GM18873 (cell line): ENCODE data around the gene RGL3.
"Not testable (repeated sequence)": the region's sequence is repeated elsewhere in the genome, so short reads cannot be mapped to it uniquely, and the experiment has no call there.

Source experiments
- ATAC-seq: cut with Tn5 transposase; IDR thresholded peaks from one replicate; pipeline ENCODE4 v1.9.1; 2021; ENCODE audit warnings: mild to moderate bottlenecking, moderate library complexity, moderate number of reproducible peaks; ENCODE audit not compliant: unreplicated experiment, low FRiP score

RGL3 gene

DNA sequence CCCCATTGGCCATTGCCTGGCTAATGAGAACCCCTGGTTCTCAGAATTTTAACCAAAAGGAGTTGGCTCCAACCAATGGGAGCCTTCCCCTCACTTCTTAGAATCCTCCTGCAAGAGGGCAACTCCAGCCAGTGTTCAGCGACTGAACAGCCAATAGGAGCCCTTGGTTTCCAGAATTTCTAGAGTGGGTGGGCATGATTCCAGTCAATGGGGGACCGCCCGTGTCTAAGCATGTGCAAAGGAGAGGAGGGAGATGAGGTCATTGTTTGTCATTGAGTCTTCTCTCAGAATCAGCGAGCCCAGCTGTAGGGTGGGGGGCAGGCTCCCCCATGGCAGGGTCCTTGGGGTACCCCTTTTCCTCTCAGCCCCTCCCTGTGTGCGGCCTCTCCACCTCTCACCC lies 54.2 kb downstream of the RGL3 start:
- ATAC-seq, result no peak

DNA sequence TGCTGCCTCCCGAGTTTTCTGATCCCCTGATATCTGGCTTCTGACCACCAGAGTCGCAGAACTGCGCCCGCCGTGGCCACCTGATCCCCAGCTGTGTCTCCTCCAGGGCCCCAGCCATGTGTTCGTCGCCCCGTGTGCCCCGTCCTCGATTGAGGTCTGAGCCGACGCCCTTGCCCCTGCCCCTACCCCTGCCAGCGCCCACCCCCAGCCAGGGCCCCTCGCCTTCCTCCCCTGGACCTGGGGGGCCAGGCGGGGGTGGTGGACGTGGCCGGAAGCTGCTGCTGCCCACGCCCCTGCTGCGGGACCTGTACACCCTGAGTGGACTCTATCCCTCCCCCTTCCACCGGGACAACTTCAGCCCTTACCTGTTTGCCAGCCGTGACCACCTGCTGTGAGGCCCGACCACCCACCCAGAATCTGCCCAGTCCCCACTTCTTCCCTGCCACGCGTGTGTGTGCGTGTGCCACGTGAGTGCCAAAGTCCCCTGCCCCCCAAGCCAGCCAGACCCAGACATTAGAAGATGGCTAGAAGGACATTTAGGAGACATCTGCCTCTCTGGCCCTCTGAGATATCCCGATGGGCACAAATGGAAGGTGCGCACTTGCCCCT lies 54.7 kb downstream of the RGL3 start:
- ATAC-seq, result no peak

DNA sequence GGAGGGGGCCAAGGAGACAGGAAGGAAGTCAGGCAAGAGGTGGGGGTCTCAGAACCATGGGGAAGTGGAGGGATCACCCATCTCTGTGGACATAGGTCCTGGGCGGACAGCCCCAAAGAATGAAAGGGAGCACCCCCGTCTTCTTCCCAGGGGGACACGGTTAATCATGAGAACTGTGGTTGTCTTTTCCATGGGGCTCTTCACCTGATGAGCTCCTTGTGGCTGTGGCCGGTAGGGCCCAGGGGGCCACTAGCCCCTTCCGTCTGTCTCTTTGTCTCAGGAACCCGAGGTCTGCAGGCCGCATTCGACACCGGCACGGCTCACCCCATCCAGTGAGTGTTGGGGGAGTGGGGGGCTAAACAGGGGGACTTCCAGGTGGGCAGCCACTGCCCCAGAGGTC lies 55.2 kb downstream of the RGL3 start:
- no peak for ATAC-seq

DNA sequence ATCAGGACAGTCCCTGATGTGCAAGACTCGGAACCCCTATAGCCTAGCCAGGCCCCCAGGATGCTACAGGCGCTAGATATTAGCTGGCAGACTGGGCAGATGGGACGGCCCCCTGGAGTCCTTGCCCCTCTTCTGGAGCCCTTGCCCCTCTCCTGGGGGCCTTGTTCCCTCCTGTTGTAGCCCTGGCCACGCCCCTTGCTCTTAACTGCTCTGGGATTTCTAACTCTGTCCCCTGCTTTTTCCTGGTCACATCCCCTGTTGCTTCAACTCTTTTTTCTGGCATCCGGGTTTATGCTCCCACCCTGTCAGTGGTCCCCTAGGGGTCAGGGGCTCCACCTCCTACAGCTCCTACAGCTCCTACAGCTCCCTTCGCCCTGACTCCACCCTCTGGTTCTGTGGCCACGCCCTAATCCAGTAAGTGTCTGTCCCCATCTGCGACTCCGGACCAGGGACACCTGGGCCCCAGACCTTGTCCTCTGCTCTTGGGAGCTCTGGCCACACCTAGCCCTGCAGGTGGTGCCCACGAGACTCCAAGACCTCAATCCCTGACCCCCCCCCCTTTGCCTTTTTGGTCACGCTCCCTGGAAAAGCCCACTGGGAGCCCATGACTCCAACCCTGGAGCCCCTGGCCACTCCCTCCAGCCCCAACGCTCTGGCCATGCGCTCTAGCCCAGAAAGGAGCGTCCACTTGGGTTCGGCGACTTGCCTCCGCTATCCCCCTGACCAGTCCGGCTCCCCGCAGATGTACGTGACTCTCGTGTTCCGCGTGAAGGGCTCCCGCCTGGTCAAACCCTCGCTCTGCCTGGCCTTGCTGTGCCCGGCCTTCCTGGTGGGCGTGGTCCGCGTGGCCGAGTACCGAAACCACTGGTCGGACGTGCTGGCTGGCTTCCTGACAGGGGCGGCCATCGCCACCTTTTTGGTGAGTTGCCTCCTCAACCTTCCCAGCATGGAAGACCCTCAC lies 57.1 kb downstream of the RGL3 start:
- ATAC-seq, result no peak

DNA sequence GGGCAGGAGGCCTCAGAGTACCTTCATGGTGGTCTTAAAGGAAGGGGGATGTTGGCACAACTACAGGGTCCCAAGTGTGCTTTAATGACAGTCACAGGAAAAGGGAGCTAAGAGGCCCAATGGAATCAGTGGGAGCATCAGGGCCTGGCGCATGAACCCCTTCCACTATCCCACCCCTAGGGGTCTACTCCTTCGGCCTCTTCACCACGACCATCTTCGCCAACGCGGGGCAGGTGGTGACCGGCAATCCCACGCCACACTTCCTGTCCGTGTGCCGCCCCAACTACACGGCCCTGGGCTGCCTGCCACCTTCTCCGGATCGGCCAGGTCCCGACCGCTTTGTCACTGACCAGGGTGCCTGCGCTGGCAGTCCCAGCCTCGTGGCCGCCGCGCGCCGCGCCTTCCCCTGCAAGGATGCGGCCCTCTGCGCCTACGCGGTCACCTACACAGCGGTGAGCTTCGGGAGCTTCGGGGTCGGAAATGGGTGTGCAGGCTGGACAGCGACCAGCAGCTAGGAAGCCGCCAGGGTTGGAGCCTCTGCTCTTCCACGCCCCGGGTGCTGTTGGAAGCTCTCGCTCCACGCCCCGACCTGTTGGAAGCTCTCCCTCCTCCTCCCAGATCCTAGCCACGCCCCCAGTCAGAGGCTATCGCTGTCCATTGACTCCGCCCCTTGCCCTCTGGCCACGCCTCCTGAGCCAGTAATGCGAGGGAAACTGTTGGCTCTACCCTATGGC lies 57.9 kb downstream of the RGL3 start:
- ATAC-seq, result no peak

DNA sequence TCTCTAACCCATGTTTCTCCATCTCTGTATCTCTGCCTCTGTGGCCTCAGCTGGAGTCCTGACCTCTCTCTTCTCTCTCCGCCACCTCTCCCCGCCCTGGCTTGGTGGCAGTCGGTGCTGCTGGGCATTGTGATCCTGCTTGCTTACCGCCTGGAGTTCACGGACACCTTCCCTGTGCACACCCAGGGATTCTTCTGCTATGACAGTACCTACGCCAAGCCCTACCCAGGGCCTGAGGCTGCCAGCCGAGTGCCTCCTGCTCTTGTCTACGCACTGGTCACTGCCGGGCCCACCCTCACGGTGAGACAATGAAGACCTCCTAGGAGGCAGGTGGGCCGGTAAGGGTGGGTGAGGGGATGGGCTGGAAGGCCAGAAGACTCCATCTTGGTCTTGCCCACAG lies 59.7 kb downstream of the RGL3 start:
- no peak for ATAC-seq

DNA sequence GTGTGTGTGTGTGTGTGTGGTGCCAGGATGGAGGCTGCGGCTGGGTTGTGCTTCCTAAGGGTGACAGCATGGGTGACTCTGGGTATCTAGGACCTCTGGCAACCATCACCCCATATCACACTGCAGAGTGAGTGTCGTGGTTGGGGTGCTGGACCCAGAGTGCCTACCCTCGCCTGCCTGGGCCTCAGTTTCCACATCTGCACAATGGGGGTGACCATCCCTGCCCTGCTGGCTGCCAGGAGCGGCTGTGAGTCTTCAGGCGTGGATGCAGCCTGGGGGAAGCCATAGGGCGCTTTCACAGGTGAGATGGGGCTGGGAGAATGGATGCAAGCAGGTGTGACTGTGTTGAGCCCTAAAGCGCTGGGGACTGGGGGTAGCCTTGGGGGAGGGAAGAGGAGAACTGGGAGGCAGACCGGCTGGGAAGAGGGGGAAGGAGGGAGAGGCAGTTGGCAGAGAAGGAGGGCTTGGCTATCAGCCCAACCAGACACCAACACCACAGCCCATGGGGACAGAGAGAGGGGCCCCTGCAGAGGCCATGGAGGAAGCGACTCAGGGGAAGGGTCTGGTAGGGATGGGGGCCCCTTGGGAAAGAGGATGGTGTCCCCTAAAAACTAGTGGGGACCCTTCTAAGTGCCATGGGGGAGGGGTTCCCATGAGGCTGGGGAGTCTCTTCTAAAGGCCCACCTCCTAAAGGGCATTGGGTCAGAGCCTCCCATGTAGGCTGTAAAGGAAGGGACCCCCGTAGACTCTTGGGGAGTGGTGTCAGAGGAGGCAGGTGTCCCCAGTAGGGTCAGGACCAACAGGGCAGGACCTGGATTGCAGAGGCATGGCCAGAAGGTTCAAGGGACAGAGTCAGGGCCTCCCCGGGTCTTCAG lies 62.2 kb downstream of the RGL3 start:
- no peak for ATAC-seq

DNA sequence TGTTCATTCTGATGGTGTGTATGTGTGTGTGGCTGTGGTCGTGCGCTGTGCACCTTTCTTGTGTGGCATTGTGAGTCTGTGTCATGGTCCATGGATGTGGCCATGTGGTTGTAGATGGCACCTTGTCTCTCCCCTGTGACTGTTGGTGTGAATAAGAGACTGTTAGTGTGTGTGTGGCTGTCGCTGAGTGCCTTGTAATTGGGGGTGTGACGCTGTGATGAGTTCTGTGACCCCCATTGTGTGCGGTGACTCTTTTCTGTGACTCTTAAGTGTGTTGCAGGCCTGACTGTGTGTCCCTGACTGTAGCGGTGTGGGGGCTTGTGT lies 63.1 kb downstream of the RGL3 start:
- ATAC-seq, result no peak

DNA sequence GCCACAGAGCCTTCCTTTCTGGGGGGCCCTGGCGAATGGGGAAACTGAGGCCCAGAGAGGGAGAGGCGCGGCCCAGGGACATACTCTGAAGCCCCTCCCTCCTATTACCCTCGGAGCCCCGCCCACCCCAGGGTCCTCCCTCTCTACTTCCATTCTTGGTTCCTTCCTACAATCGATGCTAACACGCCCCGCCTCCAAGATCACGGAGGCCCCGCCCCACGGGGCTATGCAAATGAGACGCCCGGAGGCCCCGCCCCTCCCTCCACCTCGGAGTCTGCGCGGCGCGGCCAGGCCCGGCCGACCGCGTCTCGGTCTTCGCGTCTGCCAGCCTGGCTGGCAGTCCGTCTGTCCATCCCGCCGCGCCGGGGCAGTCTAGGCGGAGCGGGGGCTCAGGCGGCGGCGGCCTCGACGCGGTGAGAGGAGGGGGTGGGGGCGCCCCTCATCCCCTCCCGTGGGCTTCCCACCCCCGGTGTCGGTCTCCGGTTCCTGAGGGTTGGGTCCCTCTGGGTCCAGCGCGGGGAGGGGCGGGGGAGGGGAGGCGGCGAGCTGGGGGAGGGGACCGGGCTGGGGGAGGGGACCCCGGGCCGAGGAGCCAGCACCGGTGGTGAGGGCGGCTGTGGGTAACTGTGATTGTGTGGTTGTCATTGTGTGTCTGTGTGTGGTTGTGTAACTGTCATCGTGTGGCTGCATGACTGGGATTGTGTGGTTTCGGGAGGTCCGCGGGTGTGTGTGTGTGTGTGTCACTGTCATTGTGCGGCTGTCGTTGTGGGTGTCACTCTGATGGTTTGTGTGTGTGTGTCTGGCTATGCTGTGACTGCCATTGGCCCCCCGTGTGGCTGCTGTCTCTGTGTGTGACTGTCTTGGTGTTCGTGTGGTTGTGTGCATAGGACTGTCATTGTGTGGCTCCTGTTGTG lies 63.7 kb downstream of the RGL3 start, which contains the start of gene PLPPR2:
PLPPR2 (plus strand) TSS at position 273 of the 914 bp plus-strand sequence. CDS start 2,242 bp downstream, outside the sequence.
- no peak for ATAC-seq

DNA sequence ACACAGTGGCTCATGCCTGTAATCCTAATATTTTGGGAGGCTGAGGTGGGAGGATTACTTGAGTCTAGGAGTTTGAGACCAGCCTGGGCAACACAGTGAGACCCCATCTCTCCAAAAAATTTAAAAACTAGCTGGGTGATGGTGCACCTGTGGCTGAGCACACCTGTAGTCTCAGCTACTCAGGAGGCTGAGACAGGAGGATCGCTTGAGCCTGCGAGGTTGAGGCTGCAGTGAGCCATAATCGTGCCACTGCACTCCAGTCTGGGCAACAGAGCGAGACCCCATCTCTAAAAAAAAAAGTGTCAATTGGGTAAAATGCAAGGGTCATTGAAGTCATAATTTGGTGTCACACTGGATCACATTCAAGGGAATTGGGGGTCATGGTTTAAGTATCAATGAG lies 65.0 kb downstream of the RGL3 start:
- not testable (repeated sequence) for ATAC-seq

DNA sequence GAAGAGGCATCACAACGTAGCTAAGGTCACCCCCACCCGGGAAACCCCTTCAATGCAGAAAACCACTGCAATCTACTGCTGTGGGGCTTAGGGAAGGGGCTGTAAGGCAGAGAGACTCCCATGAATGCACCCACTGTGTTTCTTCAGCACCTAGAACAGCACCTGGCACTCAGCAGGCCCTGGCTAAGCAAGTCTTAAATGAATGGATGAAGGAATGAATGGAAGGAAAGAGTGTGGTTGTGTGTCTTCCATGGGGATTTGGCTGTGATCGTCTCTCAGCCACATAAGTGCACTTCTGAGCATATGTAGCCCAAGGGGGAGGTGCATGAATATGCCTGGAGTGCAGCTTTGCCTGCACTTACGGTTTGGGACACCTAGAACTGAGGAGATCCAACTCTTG lies 69.9 kb downstream of the RGL3 start:
- no peak for ATAC-seq

DNA sequence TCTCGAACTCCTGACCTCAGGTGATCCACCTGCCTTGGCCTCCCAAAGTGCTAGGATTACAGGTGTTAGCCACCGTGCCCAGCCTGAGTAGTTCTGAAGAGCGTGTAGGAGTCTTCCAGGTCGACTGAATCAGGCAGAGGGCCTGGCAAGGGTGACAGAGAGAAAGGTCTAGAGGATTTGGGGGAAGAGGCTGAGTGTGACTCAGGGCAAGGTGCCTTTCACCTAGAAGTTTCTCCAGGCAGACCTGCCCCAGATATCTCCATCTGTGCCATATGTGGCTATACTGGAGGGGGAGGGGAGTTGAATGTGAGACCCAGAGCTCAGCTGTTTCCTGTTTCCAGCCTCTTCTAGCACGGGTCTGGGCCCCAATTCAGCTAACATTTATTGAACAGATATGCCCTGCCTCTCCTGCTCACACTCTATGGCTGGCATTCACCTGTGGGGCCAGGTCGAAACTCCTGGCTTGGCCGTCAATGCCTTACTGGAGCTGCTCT lies 71.5 kb downstream of the RGL3 start:
- no peak for ATAC-seq

DNA sequence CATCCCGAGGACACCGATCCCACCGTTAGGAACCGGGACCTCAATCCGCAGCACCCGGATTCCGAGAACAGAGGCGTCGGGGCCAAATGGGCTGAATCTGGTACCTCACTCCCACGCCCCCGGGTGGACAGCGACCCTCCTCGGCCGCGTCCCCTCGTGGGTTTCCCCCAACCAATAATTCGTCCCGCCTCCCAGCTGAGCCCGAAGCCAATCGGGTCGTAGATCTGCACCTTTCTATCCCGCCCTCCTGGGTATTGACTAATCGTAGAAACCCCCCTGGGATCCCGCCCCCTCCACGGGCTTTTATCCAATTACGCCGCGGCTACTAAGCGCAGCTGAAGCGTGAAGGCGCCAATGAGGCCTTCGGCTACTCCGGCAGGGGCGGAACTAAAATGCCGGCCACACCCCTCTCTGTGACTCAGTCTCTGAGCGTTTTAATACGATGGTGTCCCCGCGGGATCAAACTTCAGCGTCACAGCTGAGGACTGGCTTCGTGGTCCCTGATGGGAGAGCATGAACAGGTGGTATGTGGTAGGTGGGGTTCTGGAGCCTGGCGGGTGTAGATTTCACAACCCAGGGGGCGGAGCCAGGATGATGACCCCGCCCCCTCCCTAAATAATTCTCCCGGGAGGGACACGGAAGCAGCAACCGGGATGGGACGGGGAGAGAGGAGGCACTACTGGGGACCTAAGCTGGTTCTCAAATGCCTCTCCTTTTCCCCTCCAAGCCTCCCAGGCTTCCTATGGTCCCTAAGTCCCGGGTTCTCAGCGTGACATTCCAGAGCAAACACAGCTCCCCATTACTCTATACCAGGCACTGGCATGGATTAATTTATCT lies 72.8 kb downstream of the RGL3 start, which contains the start of the genes CCDC159 and TMEM205:
CCDC159 (plus strand) TSS at position 416 of the 837 bp plus-strand sequence; CDS start at position 504, 88 bp downstream.
TMEM205 (minus strand) TSS at position 165 of the 837 bp plus-strand sequence. CDS start 649 bp downstream, outside the sequence.
- ATAC-seq, result peak; percentile 87

DNA sequence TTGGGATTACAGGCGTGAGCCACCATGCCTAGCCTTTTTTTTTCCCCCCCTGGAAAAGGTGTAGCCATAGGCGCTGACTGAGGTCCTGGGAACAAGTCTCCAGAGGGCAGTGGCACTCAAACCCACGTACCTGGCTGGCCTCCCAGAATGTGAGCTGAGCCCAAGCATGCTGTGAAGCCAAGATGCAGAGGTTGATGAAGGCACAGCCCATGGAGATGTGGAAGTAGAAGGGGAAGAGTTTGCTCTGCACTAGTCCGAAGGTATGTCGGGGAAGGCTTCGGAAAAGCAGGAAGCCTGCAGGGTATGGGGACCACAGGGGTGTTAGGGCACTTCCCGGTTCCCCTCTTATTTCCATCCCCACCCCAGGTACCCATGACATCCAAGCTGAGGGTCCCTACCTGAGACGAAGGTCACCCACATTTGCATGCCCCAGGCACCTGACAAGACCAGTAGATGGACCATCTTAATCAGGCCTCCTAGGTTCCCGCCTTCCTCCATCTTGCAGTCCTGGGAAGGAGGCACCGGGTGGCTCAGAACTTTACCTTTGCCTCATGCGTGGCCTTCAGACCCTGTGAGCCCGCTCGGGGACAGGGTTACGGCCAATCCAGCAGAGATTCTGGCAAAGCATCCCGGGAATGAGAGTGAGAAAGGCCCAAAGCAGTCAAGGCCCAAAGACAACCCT lies 73.9 kb downstream of the RGL3 start:
- no peak for ATAC-seq
